K562 (cell line): Measurements from ENCODE around the gene CCL4. TPM values are rescaled to one million over a fixed set of nuclear protein-coding genes. Genes with fewer than 3 reads are reported as not detected.

Experiments used
- ATAC-seq: fragments of 200-7000 bp; cut with Tn5 transposase; 3 replicates; pipeline ENCODE4 v1.9.1; 2020; ENCODE audit warnings: moderate library complexity
- BruUV-seq: library from RNA; stranded (reverse); fragments of 400-500 nt; replicated peaks from 2 replicates; lab custom pipeline; 2021; lab: Mats Ljungman, UMichigan
- CTCF ChIA-PET: fragments of 300-600 bp; formaldehyde crosslinking; extraction: SDS; loops from one replicate; lab custom pipeline; 2021; ENCODE audit warnings: low intra/inter-chr PET ratio; lab: Yijun Ruan, JAX
- POLR2A ChIA-PET: fragments of 300-600, 350-650 bp; sonication (Branson Sonifier 250); formaldehyde crosslinking; extraction: SDS; loops from one replicate; lab custom pipeline; 2021; ENCODE audit warnings: antibody characterized with exemption, inconsistent platforms; lab: Yijun Ruan, JAX
- DNase-seq, 4 experiments: peaks; one replicate each; pipeline versions ENCODE4 v3.0.0 to v3.0.0-alpha.2; 2011 to 2018; ENCODE audit warnings: low spot score in 3 of 4, mixed read lengths in 3 of 4; ENCODE audit errors: extremely low read depth in 1 of 4
- FAIRE-seq: peaks from 2 replicates; lab custom pipeline; 2011; peaks lifted over from hg19 to GRCh38; lab: Jason Lieb, UNC
- H2AFZ ChIP-seq: 2 replicates; pipeline ENCODE4 v1.6.0; 2011; ENCODE audit warnings: low read depth, low read length, control low read depth, inconsistent platforms
- H3K27ac ChIP-seq: fragments of 200-600 bp; 3 replicates; pipeline ENCODE4 v1.8.0; 2011; ENCODE audit warnings: low read depth, mild to moderate bottlenecking, control low read depth, inconsistent platforms, low read length, moderate library complexity, mixed read lengths; ENCODE audit errors: extremely low read depth
- H3K27me3 ChIP-seq, 2 experiments: fragments of 300-600 bp in 1 of 2; 2 replicates in 1 of 2; 3 replicates in 1 of 2; pipeline versions ENCODE4 v1.6.0 to v1.8.0; 2011; ENCODE audit warnings: inconsistent platforms in 2 of 2, low read length in 2 of 2, mild to moderate bottlenecking in 1 of 2, mixed read lengths in 1 of 2, moderate library complexity in 1 of 2; ENCODE audit not compliant: control insufficient read depth in 2 of 2, insufficient read depth in 2 of 2
- H3K36me3 ChIP-seq: fragments of 300-600 bp; 3 replicates; pipeline ENCODE4 v1.8.0; 2011; ENCODE audit warnings: mild to moderate bottlenecking, low read length, inconsistent platforms; ENCODE audit not compliant: control insufficient read depth, insufficient read depth
- H3K4me1 ChIP-seq, 2 experiments: fragments of 200-600 bp in 1 of 2; replicated peaks in 1 of 2; 2 replicates in 1 of 2; 3 replicates in 1 of 2; pipeline versions ENCODE4 v1.5.1 to v1.8.0; 2011; ENCODE audit warnings: inconsistent platforms in 2 of 2, low read length in 2 of 2, mild to moderate bottlenecking in 1 of 2, mixed read lengths in 1 of 2, moderate library complexity in 1 of 2; ENCODE audit not compliant: control insufficient read depth in 2 of 2, insufficient read depth in 2 of 2
- H3K4me2 ChIP-seq: 2 replicates; pipeline ENCODE4 v1.6.1; 2011; ENCODE audit warnings: low read length, control low read depth, inconsistent platforms, mixed read lengths; ENCODE audit not compliant: insufficient read depth
- H3K4me3 ChIP-seq: fragments of 200-600 bp; sonication (generic), shearing (Covaris generic); 2 replicates; pipeline ENCODE4 v1.5.1; 2016; ENCODE audit warnings: control low read depth, inconsistent platforms
- H3K79me2 ChIP-seq: fragments of 200-600 bp; 3 replicates; pipeline ENCODE4 v1.8.0; 2011; ENCODE audit warnings: low read length, inconsistent platforms; ENCODE audit not compliant: control insufficient read depth, insufficient read depth
- H3K9ac ChIP-seq, 2 experiments: 2 replicates each; pipeline versions ENCODE4 v1.6.0 to v1.6.1; 2011; ENCODE audit warnings: low read depth in 2 of 2, low read length in 2 of 2, control low read depth in 1 of 2, inconsistent platforms in 1 of 2, mild to moderate bottlenecking in 1 of 2, mixed read lengths in 1 of 2; ENCODE audit not compliant: insufficient read depth in 1 of 2
- H3K9me1 ChIP-seq: one replicate; pipeline ENCODE4 v1.6.0; 2011; ENCODE audit warnings: inconsistent platforms, mild to moderate bottlenecking, low read length, moderate library complexity; ENCODE audit not compliant: control insufficient read depth, insufficient read depth
- H3K9me3 ChIP-seq: replicated peaks from 2 replicates; pipeline ENCODE4 v1.5.1; 2011; ENCODE audit warnings: low read depth, low read length, inconsistent platforms; ENCODE audit not compliant: control insufficient read depth, insufficient read depth
- H4K20me1 ChIP-seq: replicated peaks from 2 replicates; pipeline ENCODE4 v1.6.1; 2011; ENCODE audit warnings: low read length, inconsistent platforms, mixed read lengths; ENCODE audit not compliant: control insufficient read depth, insufficient read depth
- ARID1B ChIP-seq: fragments of 450-650 bp; IDR thresholded peaks from 2 replicates; pipeline ENCODE4 v1.6.1; 2016; ENCODE audit warnings: antibody characterized with exemption, mild to moderate bottlenecking, inconsistent platforms
- BHLHE40 ChIP-seq: IDR thresholded peaks from 2 replicates; pipeline ENCODE4 v1.6.1; 2011; ENCODE audit warnings: low read length, improper control_type of control experiment
- CBX3 ChIP-seq, 2 experiments: IDR thresholded peaks; 1 replicate in 1 of 2; 2 replicates in 1 of 2; pipeline ENCODE4 v1.6.1; 2012; ENCODE audit warnings: inconsistent platforms in 2 of 2, low read length in 2 of 2, borderline replicate concordance in 1 of 2, control low read depth in 1 of 2
- EGR1 ChIP-seq: fragments of 450-650 bp; conservative IDR thresholded peaks from 2 replicates; pipeline ENCODE4 v1.6.1; 2017; ENCODE audit warnings: mild to moderate bottlenecking
- FOXA3 ChIP-seq, 2 experiments: fragments of 450-650 bp in 1 of 2; sonication (generic) in 1 of 2; formaldehyde crosslinking; IDR thresholded peaks in 1 of 2; conservative IDR thresholded peaks in 1 of 2; 2 replicates each; pipeline versions ENCODE4 v1.4.0 to v1.8.0; 2020 to 2022; ENCODE audit warnings: mild to moderate bottlenecking in 2 of 2, missing genetic modification reagents in 1 of 2
- LARP7 ChIP-seq: fragments of 450-650 bp; IDR thresholded peaks from 2 replicates; pipeline ENCODE4 v1.6.1; 2016
- MTA1 ChIP-seq: fragments of 450-650 bp; IDR thresholded peaks from 2 replicates; pipeline ENCODE4 v1.6.1; 2017; ENCODE audit warnings: borderline replicate concordance
- NBN ChIP-seq: fragments of 450-650 bp; IDR thresholded peaks from 2 replicates; pipeline ENCODE4 v1.6.1; 2016; ENCODE audit warnings: low read depth, mild to moderate bottlenecking
- NELFE ChIP-seq: IDR thresholded peaks from 2 replicates; pipeline ENCODE4 v1.6.1; 2011; ENCODE audit warnings: mild to moderate bottlenecking; ENCODE audit not compliant: insufficient read depth, insufficient read length
- NRF1 ChIP-seq, 2 experiments: fragments of 450-650 bp; IDR thresholded peaks in 1 of 2; conservative IDR thresholded peaks in 1 of 2; 2 replicates each; pipeline ENCODE4 v1.6.1; 2014; ENCODE audit warnings: mild to moderate bottlenecking in 2 of 2
- PHF8 ChIP-seq: fragments of 200-600 bp; sonication (generic); IDR thresholded peaks from 2 replicates; pipeline ENCODE4 v1.6.1; 2012; ENCODE audit warnings: mixed run types, mild to moderate bottlenecking, inconsistent platforms, low read length, moderate library complexity, borderline replicate concordance
- STAG1 ChIP-seq: sonication (generic); formaldehyde crosslinking; IDR thresholded peaks from 2 replicates; pipeline ENCODE4 v1.5.0; 2020; ENCODE audit warnings: missing genetic modification reagents, borderline replicate concordance
- TAF9B ChIP-seq: fragments of 450-650 bp; IDR thresholded peaks from 2 replicates; pipeline ENCODE4 v1.6.1; 2018; ENCODE audit warnings: mild to moderate bottlenecking; ENCODE audit not compliant: partially characterized antibody
- TCF7 ChIP-seq: sonication (generic); IDR thresholded peaks from 2 replicates; pipeline ENCODE4 v1.6.1; 2016; ENCODE audit warnings: antibody characterized with exemption, borderline replicate concordance
- ZNF133 ChIP-seq: fragments of 250-450 bp; sonication (Bioruptor Pico); IDR thresholded peaks from 2 replicates; pipeline ENCODE4 v1.4.0; 2020; ENCODE audit warnings: mild to moderate bottlenecking
- ZNF217 ChIP-seq: sonication (generic); formaldehyde crosslinking; IDR thresholded peaks from 2 replicates; pipeline ENCODE4 v1.8.0; 2022; ENCODE audit warnings: mild to moderate bottlenecking, missing genetic modification reagents
- WGBS: fragments of 100-300 bp; shearing (Covaris generic); methylation state at CpG from one replicate; pipeline ENCODE4 v1.1.6; 2016; ENCODE audit warnings: low coverage, mixed read lengths; ENCODE audit not compliant: insufficient coverage; ENCODE audit errors: missing lambda C conversion rate; 5-methylcytosine and 5-hydroxymethylcytosine counted together
- in situ Hi-C: fragments of 300-500 bp; cut with MboI; formaldehyde crosslinking; loops from 4 replicates; pipeline ENCODE4 v1.15.0; 2018; ENCODE audit warnings: inconsistent platforms, mixed read lengths
- intact Hi-C: fragments of 100-400 bp; cut with micrococcal nuclease; formaldehyde crosslinking; loops from 2 replicates; pipeline ENCODE4 v1.14.2; 2022
- polyA plus RNA-seq, 8 experiments: library from polyadenylated mRNA; depleted of rRNA in 4 of 8; stranded (reverse) in 5 of 8; unstranded in 3 of 8; fragments of >200 nt; fragmentation: Nextera tagmentation in 2 of 8; fragmentation: Illumina TruSeq in 1 of 8; extraction: Ambion mirVana in 2 of 8; extraction: Trizol in 1 of 8; gene quantifications; 2 replicates each; pipeline versions ENCODE4 v1.2.1 to v1.2.3, GENCODE V29; 2011 to 2014; ENCODE audit warnings: inconsistent platforms in 1 of 8, missing spikeins in 1 of 8
- total RNA-seq, 7 experiments: library from RNA; depleted of rRNA in 6 of 7; stranded (reverse); fragments of >200 nt in 6 of 7; fragmentation: Illumina TruSeq in 2 of 7; extraction: Trizol in 2 of 7; gene quantifications; 2 replicates each; pipeline versions ENCODE4 v1.2.1 to v1.2.3, GENCODE V29; 2011 to 2021; ENCODE audit warnings: low replicate concordance in 1 of 7
- TF ChIP-seq, protein P1 (sequence below): sonication (generic); formaldehyde crosslinking; IDR thresholded peaks from 2 replicates; pipeline ENCODE4 v1.8.1; 2023; ENCODE audit warnings: mild to moderate bottlenecking, missing genetic modification reagents
- TF ChIP-seq, protein P2 (sequence below): fragments of 250-450 bp; sonication (Bioruptor Pico); IDR thresholded peaks from 2 replicates; pipeline ENCODE4 v1.5.0; 2020; ENCODE audit warnings: mild to moderate bottlenecking

Gene CCL4
- total and polyA plus RNA-seq, 9 of the 15 experiments (the other 6 are each of a cell fraction or from before 2014, with no cell fraction given), result 0.91 TPM; not detected in 8

DNA sequence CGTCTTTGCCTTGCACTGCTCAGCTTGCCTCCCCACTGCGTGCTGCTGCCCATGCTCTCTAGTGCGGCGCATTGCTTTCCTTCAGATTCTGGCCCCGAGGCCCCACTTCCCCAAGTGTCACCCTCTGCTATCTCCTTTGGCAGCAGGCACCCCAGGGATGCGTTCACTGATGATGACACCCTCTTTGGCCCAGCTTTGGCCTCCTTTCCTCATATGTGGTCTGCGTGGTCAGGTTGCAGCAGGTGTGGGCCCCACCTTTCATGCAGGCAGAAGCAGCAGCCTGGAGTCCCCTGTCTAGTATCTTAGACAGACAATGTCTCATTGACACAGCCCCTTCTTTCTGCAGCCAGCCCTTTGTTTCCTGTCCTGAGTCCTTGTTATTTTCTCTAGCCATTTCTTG is 8.9 kb upstream of the CCL4 start (continued):
- no peak for TF ChIP-seq ZNF217 (CRISPR knock-in tag)
- no peak for TF ChIP-seq BHLHE40
- no peak for TF ChIP-seq PHF8
- no peak for TF ChIP-seq NRF1 (conservative IDR thresholded peaks at IDR 0.05 in 1 of 2, IDR thresholded peaks at IDR 0.05 in 1 of 2)
- no peak for TF ChIP-seq LARP7
- no peak for TF ChIP-seq TCF7
- TF ChIP-seq NELFE, result no peak
- TF ChIP-seq FOXA3 (CRISPR knock-in tag; conservative IDR thresholded peaks at IDR 0.05 in 1 of 2, IDR thresholded peaks at IDR 0.05 in 1 of 2), result no peak
- no peak for TF ChIP-seq EGR1
- no peak for TF ChIP-seq STAG1 (CRISPR knock-in tag)
- no peak for TF ChIP-seq ZNF133 (CRISPR knock-in tag)

DNA sequence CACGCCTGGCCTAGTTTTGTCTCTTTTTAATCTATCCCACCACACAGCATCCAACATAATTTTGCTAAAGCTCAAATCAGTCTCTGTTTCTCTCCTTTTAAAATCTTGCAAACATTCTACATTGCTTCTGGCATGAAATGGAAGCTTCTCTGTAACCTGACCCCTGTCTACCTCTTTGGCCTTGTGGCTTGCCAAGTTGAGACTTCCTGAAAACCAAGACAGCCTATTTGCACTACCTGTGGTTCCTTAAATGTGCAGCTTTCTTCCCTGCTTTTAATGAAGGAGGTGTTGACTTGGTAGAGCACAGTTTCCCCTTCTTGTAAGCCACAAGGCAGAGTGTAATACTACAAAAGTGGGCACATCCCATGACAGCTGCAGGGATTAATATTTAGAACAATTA is 7.6 kb upstream of the CCL4 start:
- POLR2A ChIA-PET, result no interaction called here
- Histone ChIP-seq H3K27me3 (peaks cover 0 to 7% of the 10 kb centered on the region in 2 experiments; a peak in 2 of 5 replicates), H3K36me3 (no peaks in the 10 kb centered on the region), H3K4me1 (no peaks in the 10 kb centered on the region), H3K4me2 (no peak overlapping the region), H3K27ac (no peak overlapping the region), H3K79me2 (no peaks in the 10 kb centered on the region), H3K4me3 (no peak overlapping the region), H2AFZ (no peak overlapping the region), H3K9me1 (no peaks in the 10 kb centered on the region), H3K9me3 (no peaks in the 10 kb centered on the region), H3K9ac (no peak overlapping the region), H4K20me1 (no peaks in the 10 kb centered on the region)
- no peak for DNase-seq
- TF ChIP-seq ARID1B (no peak), CBX3 (IDR thresholded peaks at IDR 0.05; ENCODE audit: borderline replicate concordance in 1 of 2, low read length in 2 of 2) (no peak), MTA1 (no peak), NBN (no peak), TAF9B (no peak)
- TF ChIP-seq, protein P1, sequence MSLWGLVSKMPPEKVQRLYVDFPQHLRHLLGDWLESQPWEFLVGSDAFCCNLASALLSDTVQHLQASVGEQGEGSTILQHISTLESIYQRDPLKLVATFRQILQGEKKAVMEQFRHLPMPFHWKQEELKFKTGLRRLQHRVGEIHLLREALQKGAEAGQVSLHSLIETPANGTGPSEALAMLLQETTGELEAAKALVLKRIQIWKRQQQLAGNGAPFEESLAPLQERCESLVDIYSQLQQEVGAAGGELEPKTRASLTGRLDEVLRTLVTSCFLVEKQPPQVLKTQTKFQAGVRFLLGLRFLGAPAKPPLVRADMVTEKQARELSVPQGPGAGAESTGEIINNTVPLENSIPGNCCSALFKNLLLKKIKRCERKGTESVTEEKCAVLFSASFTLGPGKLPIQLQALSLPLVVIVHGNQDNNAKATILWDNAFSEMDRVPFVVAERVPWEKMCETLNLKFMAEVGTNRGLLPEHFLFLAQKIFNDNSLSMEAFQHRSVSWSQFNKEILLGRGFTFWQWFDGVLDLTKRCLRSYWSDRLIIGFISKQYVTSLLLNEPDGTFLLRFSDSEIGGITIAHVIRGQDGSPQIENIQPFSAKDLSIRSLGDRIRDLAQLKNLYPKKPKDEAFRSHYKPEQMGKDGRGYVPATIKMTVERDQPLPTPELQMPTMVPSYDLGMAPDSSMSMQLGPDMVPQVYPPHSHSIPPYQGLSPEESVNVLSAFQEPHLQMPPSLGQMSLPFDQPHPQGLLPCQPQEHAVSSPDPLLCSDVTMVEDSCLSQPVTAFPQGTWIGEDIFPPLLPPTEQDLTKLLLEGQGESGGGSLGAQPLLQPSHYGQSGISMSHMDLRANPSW (CRISPR knock-in tag), result no peak
- TF ChIP-seq, protein P2, sequence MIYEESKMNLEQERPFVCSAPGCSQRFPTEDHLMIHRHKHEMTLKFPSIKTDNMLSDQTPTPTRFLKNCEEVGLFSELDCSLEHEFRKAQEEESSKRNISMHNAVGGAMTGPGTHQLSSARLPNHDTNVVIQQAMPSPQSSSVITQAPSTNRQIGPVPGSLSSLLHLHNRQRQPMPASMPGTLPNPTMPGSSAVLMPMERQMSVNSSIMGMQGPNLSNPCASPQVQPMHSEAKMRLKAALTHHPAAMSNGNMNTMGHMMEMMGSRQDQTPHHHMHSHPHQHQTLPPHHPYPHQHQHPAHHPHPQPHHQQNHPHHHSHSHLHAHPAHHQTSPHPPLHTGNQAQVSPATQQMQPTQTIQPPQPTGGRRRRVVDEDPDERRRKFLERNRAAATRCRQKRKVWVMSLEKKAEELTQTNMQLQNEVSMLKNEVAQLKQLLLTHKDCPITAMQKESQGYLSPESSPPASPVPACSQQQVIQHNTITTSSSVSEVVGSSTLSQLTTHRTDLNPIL (CRISPR knock-in tag), result no peak
- no TSS peak for BruUV-seq
- 0% methylated on average over 1 of the region's 1 CpG for WGBS
- CTCF ChIA-PET, result no interaction called here
- ATAC-seq, result no peak
- FAIRE-seq, result no peak
- intact Hi-C loops, result no loop called here
- in situ Hi-C loops, result no loop called here
